ENCODE results near the gene SSBP4. TPM values are rescaled to one million over a fixed set of nuclear protein-coding genes. Genes with fewer than 3 reads are reported as not detected.

SSBP4 gene
- total and polyA plus RNA-seq, 3 donors from 2014 or later: 80.5 to 118 (median 90.3) TPM

- Histone ChIP-seq H3K9me3 (no peaks in the 10 kb centered on the region), H3K36me3 (ENCODE audit: low read depth, missing control alignments) (no peaks in the 10 kb centered on the region), H3K4me3 (no peak overlapping the region), H3K4me1 (peaks cover 41% of the 10 kb centered on the region), H3K27ac (no peak overlapping the region), H3K27me3 (no peaks in the 10 kb centered on the region)
- WGBS, 2 donors: 92 to 96% methylated on average over 12 of the region's 12 CpGs
- TF ChIP-seq CTCF (IDR thresholded peaks at IDR 0.05) (no peak), POLR2A (IDR thresholded peaks at IDR 0.05) (no peak)
- intact Hi-C loops (cut with DNase I; ENCODE audit: low total_unique reads): no loop called here
- no peak for DNase-seq
Observed at GRCh38 chr19:18481505-18482222, 62.5 kb downstream of the SSBP4 start.

GRCh38 chr19:18483119-18483890 is 64.1 kb downstream of the SSBP4 start:
- no peak for DNase-seq
- H3K27ac ChIP-seq: no peak overlapping the region
- WGBS, 2 donors: 77 to 87% methylated on average over 12 of the region's 12 CpGs
- H3K4me1 ChIP-seq: peaks cover 57% of the 10 kb centered on the region
- TF ChIP-seq CTCF (IDR thresholded peaks at IDR 0.05) (no peak), POLR2A (IDR thresholded peaks at IDR 0.05) (no peak)
- intact Hi-C loops (cut with DNase I; ENCODE audit: low total_unique reads): no loop called here
- H3K36me3 ChIP-seq (ENCODE audit: low read depth, missing control alignments): no peaks in the 10 kb centered on the region
- no peaks in the 10 kb centered on the region for H3K9me3 ChIP-seq
- H3K4me3 ChIP-seq: no peak overlapping the region
- no peaks in the 10 kb centered on the region for H3K27me3 ChIP-seq

Small RNA genes within 50 kb of the gene (microRNA-seq; reads per million reads assigned to microRNA genes)
- gene MIR3189 (ENCODE audit: borderline number of aligned reads in 2 of 2, borderline replicate concordance in 1 of 2): 0 reads per million in 2 donors

Small RNA genes within 50 kb of the gene (small RNA-seq; reads per million reads assigned to genes)
- gene MIR3189: 0 reads per million in 2 donors

Other genes with a start within 250 kb of the SSBP4 start
- gene IFI30, start 245.6 kb upstream of the SSBP4 start, total RNA-seq: 1 to 10 TPM; 3.2 to 7.4 TPM
- 47.6 TPM for gene IFI30, start 245.6 kb upstream of the SSBP4 start, polyA plus RNA-seq (ENCODE audit: insufficient read depth, low read depth, low replicate concordance)
- 10 to 100 TPM; 15.2 to 15.8 TPM for gene MPV17L2, start 226.2 kb upstream of the SSBP4 start, total RNA-seq
- 11.2 TPM for gene MPV17L2, start 226.2 kb upstream of the SSBP4 start, polyA plus RNA-seq (ENCODE audit: insufficient read depth, low read depth, low replicate concordance)
- 1 to 10 TPM; 2.8 to 4.6 TPM for gene RAB3A, start 215.4 kb upstream of the SSBP4 start, total RNA-seq
- 6.3 TPM for gene RAB3A, start 215.4 kb upstream of the SSBP4 start, polyA plus RNA-seq (ENCODE audit: insufficient read depth, low read depth, low replicate concordance)
- gene PDE4C, start 193.0 kb upstream of the SSBP4 start, total RNA-seq: 10 to 100 TPM in 1 of 2 donors, 1 to 10 TPM in 1; 7.1 to 19.5 TPM
- 5.7 TPM for gene PDE4C, start 193.0 kb upstream of the SSBP4 start, polyA plus RNA-seq (ENCODE audit: insufficient read depth, low read depth, low replicate concordance)
- 10 to 100 TPM; 30.1 to 62.3 TPM for gene IQCN, start 144.9 kb upstream of the SSBP4 start, total RNA-seq
- 88.1 TPM for gene IQCN, start 144.9 kb upstream of the SSBP4 start, polyA plus RNA-seq (ENCODE audit: insufficient read depth, low read depth, low replicate concordance)
- gene JUND, start 137.8 kb upstream of the SSBP4 start, total RNA-seq: 100 to 1,000 TPM; 615 to 654 TPM
- 96.4 TPM for gene JUND, start 137.8 kb upstream of the SSBP4 start, polyA plus RNA-seq (ENCODE audit: insufficient read depth, low read depth, low replicate concordance)
- gene LSM4, start 96.3 kb upstream of the SSBP4 start, total RNA-seq: 100 to 1,000 TPM; 212 to 241 TPM
- 196 TPM for gene LSM4, start 96.3 kb upstream of the SSBP4 start, polyA plus RNA-seq (ENCODE audit: insufficient read depth, low read depth, low replicate concordance)
- gene PGPEP1, start 78.8 kb upstream of the SSBP4 start, total RNA-seq: 10 to 100 TPM; 12.4 to 16.2 TPM
- 10.8 TPM for gene PGPEP1, start 78.8 kb upstream of the SSBP4 start, polyA plus RNA-seq (ENCODE audit: insufficient read depth, low read depth, low replicate concordance)
- gene GDF15, start 33.2 kb upstream of the SSBP4 start, total RNA-seq: 1 to 10 TPM in 1 of 2 donors, under 1 TPM in 1; 0.93 to 2.5 TPM
- gene GDF15, start 33.2 kb upstream of the SSBP4 start, polyA plus RNA-seq (ENCODE audit: insufficient read depth, low read depth, low replicate concordance): 1.0 TPM
- gene LRRC25, start 21.8 kb upstream of the SSBP4 start, total RNA-seq: 1 to 10 TPM; 1.6 to 4.0 TPM
- 3.4 TPM for gene LRRC25, start 21.8 kb upstream of the SSBP4 start, polyA plus RNA-seq (ENCODE audit: insufficient read depth, low read depth, low replicate concordance)
- gene ISYNA1, start 18.7 kb downstream of the SSBP4 start, total RNA-seq: 1,000 to 10,000 TPM in 1 of 2 donors, 100 to 1,000 TPM in 1; 1,000 to 1,122 TPM
- 493 TPM for gene ISYNA1, start 18.7 kb downstream of the SSBP4 start, polyA plus RNA-seq (ENCODE audit: insufficient read depth, low read depth, low replicate concordance)
- 10 to 100 TPM; 75.8 to 76.1 TPM for gene ELL, start 102.7 kb downstream of the SSBP4 start, total RNA-seq
- 48.0 TPM for gene ELL, start 102.7 kb downstream of the SSBP4 start, polyA plus RNA-seq (ENCODE audit: insufficient read depth, low read depth, low replicate concordance)
- gene FKBP8, start 124.2 kb downstream of the SSBP4 start, total RNA-seq: 100 to 1,000 TPM; 587 to 614 TPM
- 571 TPM for gene FKBP8, start 124.2 kb downstream of the SSBP4 start, polyA plus RNA-seq (ENCODE audit: insufficient read depth, low read depth, low replicate concordance)
- gene KXD1, start 138.5 kb downstream of the SSBP4 start, total RNA-seq: 100 to 1,000 TPM; 124 to 133 TPM
- 163 TPM for gene KXD1, start 138.5 kb downstream of the SSBP4 start, polyA plus RNA-seq (ENCODE audit: insufficient read depth, low read depth, low replicate concordance)
- 100 to 1,000 TPM; 475 to 508 TPM for gene UBA52, start 152.5 kb downstream of the SSBP4 start, total RNA-seq
- gene UBA52, start 152.5 kb downstream of the SSBP4 start, polyA plus RNA-seq (ENCODE audit: insufficient read depth, low read depth, low replicate concordance): 1,038 TPM
- gene REX1BD, start 169.4 kb downstream of the SSBP4 start, total RNA-seq: 10 to 100 TPM; 44.3 to 58.7 TPM
- gene REX1BD, start 169.4 kb downstream of the SSBP4 start, polyA plus RNA-seq (ENCODE audit: insufficient read depth, low read depth, low replicate concordance): 14.5 TPM
- 1 to 10 TPM; 4.3 to 5.3 TPM for gene CRLF1, start 187.4 kb downstream of the SSBP4 start, total RNA-seq
- gene CRLF1, start 187.4 kb downstream of the SSBP4 start, polyA plus RNA-seq (ENCODE audit: insufficient read depth, low read depth, low replicate concordance): 8.7 TPM
- gene TMEM59L, start 193.5 kb downstream of the SSBP4 start, total RNA-seq: 1 to 10 TPM; 4.3 to 7.0 TPM
- 4.5 TPM for gene TMEM59L, start 193.5 kb downstream of the SSBP4 start, polyA plus RNA-seq (ENCODE audit: insufficient read depth, low read depth, low replicate concordance)
- 10 to 100 TPM; 16.5 to 32.3 TPM for gene KLHL26, start 217.6 kb downstream of the SSBP4 start, total RNA-seq
- 10.6 TPM for gene KLHL26, start 217.6 kb downstream of the SSBP4 start, polyA plus RNA-seq (ENCODE audit: insufficient read depth, low read depth, low replicate concordance)

Data from testis (tissue), 3 donors.